ENCODE measurements around the gene ESYT2. TPM values are rescaled to one million over a fixed set of nuclear protein-coding genes. Genes with fewer than 3 reads are reported as not detected.

ESYT2 gene
- total RNA-seq, 1 experiment from 2014 or later, result 78.6 TPM

GRCh38 chr7:158815083-158815799, 14.1 kb downstream of the ESYT2 start:
- BruUV-seq (replicated peaks), result no TSS peak
- no peak overlapping the region for H3K4me3 Mint-ChIP-seq (ENCODE audit: unreplicated experiment)

GRCh38 chr7:158814637-158815036, 14.7 kb downstream of the ESYT2 start:
- ChIA-PET POLR2A (interaction anchor here (0.8 to 6.4 kb wide), 4 partner anchors 10 to 21 kb away, joined by 3 to 112 read pairs (median 4); partner anchors contain the start of gene ESYT2), CTCF (interaction anchor here (0.5 to 0.7 kb wide), 2 partner anchors 55 to 161 kb away, joined by 3 to 5 read pairs; no protein-coding TSS in a partner anchor)
- intact Hi-C loops (cut with micrococcal nuclease), result loop anchor here (5.0 kb wide), 1 partner anchor 43 kb away; the partner anchor contains the start of gene DYNC2I1
- H3K27ac Mint-ChIP-seq (ENCODE audit: low read depth, unreplicated experiment), result peak overlapping the region; percentile 99
- H3K4me3 Mint-ChIP-seq (ENCODE audit: unreplicated experiment), result no peak overlapping the region
- no peak for DNase-seq (ENCODE audit: unreplicated experiment)
- H3K27me3 Mint-ChIP-seq (ENCODE audit: insufficient read depth, unreplicated experiment), result no peaks in the 10 kb centered on the region
- BruUV-seq (replicated peaks), result no TSS peak
- H3K9me3 Mint-ChIP-seq (ENCODE audit: unreplicated experiment), result no peaks in the 10 kb centered on the region
- peaks cover 29% of the 10 kb centered on the region for H3K36me3 Mint-ChIP-seq (ENCODE audit: insufficient read depth, unreplicated experiment)
- peaks cover 82% of the 10 kb centered on the region for H3K4me1 Mint-ChIP-seq (ENCODE audit: insufficient read depth, unreplicated experiment)
- no peak for TF ChIP-seq CTCF (IDR thresholded peaks at IDR 0.05; ENCODE audit: unreplicated experiment)

More at GRCh38 chr7:158815083-158815799, 14.1 kb downstream of the ESYT2 start:
- ChIA-PET POLR2A (interaction anchor here (0.8 to 6.4 kb wide), 4 partner anchors 9 to 21 kb away, joined by 3 to 112 read pairs (median 4); partner anchors contain the start of gene ESYT2), CTCF (interaction anchor here (0.5 to 1.4 kb wide), 4 partner anchors 12 to 161 kb away, joined by 3 to 7 read pairs (median 5); no protein-coding TSS in a partner anchor)
- TF ChIP-seq CTCF (IDR thresholded peaks at IDR 0.05; ENCODE audit: unreplicated experiment), result no peak
- Mint-ChIP-seq H3K9me3 (ENCODE audit: unreplicated experiment) (no peaks in the 10 kb centered on the region), H3K27ac (ENCODE audit: low read depth, unreplicated experiment) (peak overlapping the region; percentile 99), H3K27me3 (ENCODE audit: insufficient read depth, unreplicated experiment) (no peaks in the 10 kb centered on the region), H3K36me3 (ENCODE audit: insufficient read depth, unreplicated experiment) (peaks cover 28% of the 10 kb centered on the region), H3K4me1 (ENCODE audit: insufficient read depth, unreplicated experiment) (peaks cover 79% of the 10 kb centered on the region)
- intact Hi-C loops (cut with micrococcal nuclease), result no loop called here
- DNase-seq (ENCODE audit: unreplicated experiment), result no peak

GRCh38 chr7:158812684-158813083, 16.6 kb downstream of the ESYT2 start:
- no peak for DNase-seq (ENCODE audit: unreplicated experiment)
- H3K27ac Mint-ChIP-seq (ENCODE audit: low read depth, unreplicated experiment), result peak overlapping the region; percentile 97
- peaks cover 48% of the 10 kb centered on the region for H3K36me3 Mint-ChIP-seq (ENCODE audit: insufficient read depth, unreplicated experiment)
- POLR2A ChIA-PET, result interaction anchor here (0.6 to 3.6 kb wide), 5 partner anchors 10 to 377 kb away, joined by 3 to 29 read pairs (median 13); partner anchors contain the start of gene ESYT2
- no peaks in the 10 kb centered on the region for H3K9me3 Mint-ChIP-seq (ENCODE audit: unreplicated experiment)
- H3K4me3 Mint-ChIP-seq (ENCODE audit: unreplicated experiment), result no peak overlapping the region
- peaks cover 66% of the 10 kb centered on the region for H3K4me1 Mint-ChIP-seq (ENCODE audit: insufficient read depth, unreplicated experiment)
- intact Hi-C loops (cut with micrococcal nuclease), result loop anchor here (5.0 kb wide), 1 partner anchor 45 kb away; the partner anchor contains the start of gene DYNC2I1
- CTCF ChIA-PET, result no interaction called here
- no peaks in the 10 kb centered on the region for H3K27me3 Mint-ChIP-seq (ENCODE audit: insufficient read depth, unreplicated experiment)
- TF ChIP-seq CTCF (IDR thresholded peaks at IDR 0.05; ENCODE audit: unreplicated experiment), result no peak
- BruUV-seq (replicated peaks), result no TSS peak

GRCh38 chr7:158811894-158812293, 17.4 kb downstream of the ESYT2 start:
- peak overlapping the region; percentile 58 for H3K4me3 Mint-ChIP-seq (ENCODE audit: unreplicated experiment)
- H3K27me3 Mint-ChIP-seq (ENCODE audit: insufficient read depth, unreplicated experiment), result no peaks in the 10 kb centered on the region
- peaks cover 51% of the 10 kb centered on the region for H3K36me3 Mint-ChIP-seq (ENCODE audit: insufficient read depth, unreplicated experiment)
- POLR2A ChIA-PET, result interaction anchor here (0.7 to 3.6 kb wide), 12 partner anchors 7 to 82 kb away, joined by 3 to 32 read pairs (median 6); partner anchors contain the start of gene ESYT2
- H3K9me3 Mint-ChIP-seq (ENCODE audit: unreplicated experiment), result no peaks in the 10 kb centered on the region
- TSS peak; percentile 57 for BruUV-seq (replicated peaks)
- peak overlapping the region; percentile 97 for H3K27ac Mint-ChIP-seq (ENCODE audit: low read depth, unreplicated experiment)
- intact Hi-C loops (cut with micrococcal nuclease), result loop anchor here (5.0 kb wide), 1 partner anchor 45 kb away; the partner anchor contains the start of gene DYNC2I1
- no peak for DNase-seq (ENCODE audit: unreplicated experiment)
- H3K4me1 Mint-ChIP-seq (ENCODE audit: insufficient read depth, unreplicated experiment), result peaks cover 60% of the 10 kb centered on the region
- CTCF ChIA-PET, result interaction anchor here (0.6 to 0.9 kb wide), 4 partner anchors 10 to 89 kb away, joined by 3 to 4 read pairs (median 3); no protein-coding TSS in a partner anchor
- TF ChIP-seq CTCF (IDR thresholded peaks at IDR 0.05; ENCODE audit: unreplicated experiment), result no peak

Data from MCF 10A (cell line).